HK-2 (cell line): ENCODE results near the gene FHL2.

Source experiments
- DNase-seq: peaks from one replicate; pipeline ENCODE4 v3.0.0-alpha.2; 2018; ENCODE audit not compliant: unreplicated experiment

FHL2 gene

DNA sequence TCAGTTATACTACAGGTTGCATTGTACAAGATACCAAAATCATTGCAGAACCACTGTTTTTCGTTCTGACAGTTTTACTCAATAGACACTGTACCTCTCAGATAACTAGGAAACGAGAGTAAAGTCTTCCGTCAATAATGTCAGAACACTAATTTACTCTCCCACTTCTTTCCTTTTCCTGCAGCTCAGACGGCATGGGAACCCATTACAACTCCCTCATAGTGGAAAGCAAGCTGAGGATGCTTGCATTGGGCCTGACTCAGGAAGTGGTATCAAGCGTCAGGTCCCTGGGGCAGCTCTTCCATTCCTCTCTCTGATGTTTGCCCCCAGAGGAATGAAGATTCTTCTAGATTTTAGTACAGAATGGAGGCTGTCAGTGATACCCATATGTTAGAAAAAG is 23.9 kb upstream of the FHL2 start:
- no peak for DNase-seq

DNA sequence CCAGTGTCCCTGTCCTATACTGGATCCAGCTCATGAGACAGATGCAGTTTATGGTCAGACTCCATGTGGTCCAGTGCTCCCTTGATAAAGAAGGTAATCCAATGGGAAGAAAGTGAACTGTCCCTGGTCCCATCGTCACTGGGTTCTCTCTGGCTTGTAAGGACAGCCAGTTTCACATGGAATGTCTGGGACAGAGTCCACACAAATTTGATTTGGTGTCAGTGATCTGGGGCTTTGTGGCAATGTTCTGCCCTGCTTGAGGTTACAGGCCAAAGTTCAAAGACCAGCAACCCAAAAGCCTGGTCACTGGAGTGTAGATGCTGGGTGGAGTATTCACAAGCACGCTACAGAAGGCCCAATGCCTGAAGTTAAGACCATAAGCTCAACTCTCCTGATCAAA is 22.2 kb upstream of the FHL2 start:
- DNase-seq = no peak

GRCh38 chr2:105418522-105418921 is 19.7 kb upstream of the FHL2 start:
- no peak for DNase-seq

DNA sequence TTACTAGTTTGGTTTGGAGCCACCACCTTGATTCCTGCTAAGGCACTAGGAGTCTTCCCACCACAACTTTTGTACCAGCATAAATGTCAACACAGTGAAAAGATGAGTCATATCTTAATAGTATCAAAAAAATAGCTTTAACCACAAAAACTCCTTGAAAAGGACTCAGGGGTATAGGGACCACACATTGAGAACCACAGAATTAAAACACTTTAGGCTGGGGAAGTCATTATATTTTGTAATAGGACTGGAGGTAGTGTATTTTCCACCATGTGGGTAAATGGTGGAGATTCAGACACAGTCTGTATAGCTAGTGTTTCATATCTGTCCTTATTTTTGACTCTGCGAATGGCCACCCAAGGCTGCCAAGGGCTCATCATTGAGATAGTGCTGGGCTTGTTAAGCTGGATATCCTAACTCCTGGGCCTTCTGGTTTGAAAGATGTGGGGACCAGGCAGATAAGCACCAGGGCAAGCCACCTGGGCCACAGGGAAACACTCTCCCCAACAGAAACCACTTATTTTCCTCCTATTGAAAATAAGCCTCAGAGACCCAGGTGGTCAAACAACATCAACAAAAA is 19.1 kb upstream of the FHL2 start:
- no peak for DNase-seq

DNA sequence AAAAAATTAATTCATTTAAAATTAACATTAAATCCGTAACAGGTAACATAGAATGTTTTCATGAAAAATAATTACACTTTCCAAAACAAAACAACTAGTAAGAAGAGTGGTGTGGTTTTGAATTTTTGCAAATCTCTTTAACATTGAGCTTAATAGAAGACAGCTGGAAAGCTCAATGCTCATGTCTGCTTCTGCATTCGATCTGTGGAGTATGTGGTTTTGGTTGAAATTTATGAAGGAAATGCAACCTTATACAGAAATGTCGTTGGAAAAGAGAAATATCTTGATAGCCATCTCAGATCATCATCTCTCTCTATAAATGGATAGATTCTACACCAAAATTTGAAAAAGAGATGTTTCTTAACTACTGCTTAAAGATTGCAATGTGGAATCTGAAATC is 17.3 kb upstream of the FHL2 start:
- DNase-seq = no peak

DNA sequence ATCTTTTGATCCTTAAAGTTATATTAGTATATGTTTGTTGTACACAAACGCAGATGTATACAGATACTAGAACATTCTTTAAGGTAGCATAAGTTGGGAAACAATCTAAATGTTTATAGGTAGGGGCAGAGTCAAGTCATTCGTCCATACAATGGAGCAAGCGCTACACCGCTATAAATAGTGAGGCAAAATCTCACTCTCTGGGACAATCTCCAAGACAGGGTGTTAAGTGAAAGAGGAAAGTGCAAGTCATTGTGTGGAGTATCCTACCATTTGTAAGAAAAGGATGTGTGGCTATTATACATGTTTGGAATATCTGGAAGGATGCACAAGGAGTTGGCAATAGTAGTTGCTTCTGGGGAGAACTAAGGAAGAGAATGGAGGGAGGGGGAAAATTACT is 16.2 kb upstream of the FHL2 start:
- no peak for DNase-seq

GRCh38 chr2:105413206-105413605 is 14.4 kb upstream of the FHL2 start:
- DNase-seq = no peak

- DNase-seq = no peak
Measured at GRCh38 chr2:105412584-105412983, 13.7 kb upstream of the FHL2 start.

DNA sequence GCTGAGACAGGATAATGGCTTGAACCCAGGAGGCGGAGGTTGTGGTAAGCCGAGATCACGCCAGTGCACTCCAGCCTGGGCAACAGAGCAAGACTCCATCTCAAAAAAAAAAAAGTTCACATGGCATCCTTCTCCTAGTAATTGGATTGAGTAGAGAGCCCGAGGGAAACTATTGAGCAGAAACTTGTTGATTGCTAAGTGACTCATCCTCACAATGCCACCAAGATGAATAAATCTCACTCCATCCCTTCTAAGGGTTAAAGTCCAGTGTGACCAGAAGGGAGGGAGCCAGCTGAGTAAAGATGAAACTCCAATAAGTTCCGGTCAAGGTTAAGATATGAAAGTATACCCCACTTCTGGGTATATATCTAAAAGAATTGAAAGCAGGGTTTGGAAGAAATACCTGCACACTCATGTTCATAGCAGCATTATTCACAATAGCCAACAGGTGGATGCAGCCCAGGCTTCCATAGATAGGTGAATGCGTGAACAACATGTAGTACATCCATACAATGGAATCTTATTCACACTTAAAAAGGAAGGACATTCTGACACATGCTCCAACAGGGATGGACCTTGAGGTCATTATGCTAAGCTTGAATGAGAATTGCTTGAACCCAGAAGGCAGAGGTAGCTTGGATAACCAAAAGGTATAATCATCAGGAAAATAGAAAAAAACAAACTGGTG is 13.0 kb upstream of the FHL2 start:
- DNase-seq = no peak

DNA sequence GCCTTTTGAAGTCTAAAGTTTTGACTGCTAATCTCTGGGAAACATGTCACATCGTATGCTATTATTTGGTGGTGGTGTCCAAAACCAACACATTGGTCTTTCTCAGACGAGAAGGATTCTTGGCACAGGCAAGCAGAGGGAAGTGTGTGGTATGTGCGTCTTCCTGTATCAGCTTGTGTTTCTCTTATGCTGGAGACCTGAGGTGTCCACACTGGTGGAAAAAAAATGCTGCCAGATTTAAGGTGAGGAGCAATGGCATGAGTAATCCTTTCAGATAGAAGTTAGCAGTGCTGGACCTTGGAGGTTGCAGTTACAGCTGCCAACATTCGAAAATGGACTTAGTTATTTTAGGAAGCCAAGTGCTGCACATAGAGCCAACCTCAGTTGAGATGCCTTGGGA is 11.7 kb upstream of the FHL2 start:
- DNase-seq = no peak

GRCh38 chr2:105409717-105410116 is 10.9 kb upstream of the FHL2 start:
- peak; percentile 82 for DNase-seq

- no peak for DNase-seq
Measured at GRCh38 chr2:105407946-105408743, 9.3 kb upstream of the FHL2 start.

- no peak for DNase-seq
Measured at GRCh38 chr2:105406221-105406620, 7.4 kb upstream of the FHL2 start.

- DNase-seq = peak; percentile 61
Measured at GRCh38 chr2:105405291-105405690, 6.4 kb upstream of the FHL2 start.

DNA sequence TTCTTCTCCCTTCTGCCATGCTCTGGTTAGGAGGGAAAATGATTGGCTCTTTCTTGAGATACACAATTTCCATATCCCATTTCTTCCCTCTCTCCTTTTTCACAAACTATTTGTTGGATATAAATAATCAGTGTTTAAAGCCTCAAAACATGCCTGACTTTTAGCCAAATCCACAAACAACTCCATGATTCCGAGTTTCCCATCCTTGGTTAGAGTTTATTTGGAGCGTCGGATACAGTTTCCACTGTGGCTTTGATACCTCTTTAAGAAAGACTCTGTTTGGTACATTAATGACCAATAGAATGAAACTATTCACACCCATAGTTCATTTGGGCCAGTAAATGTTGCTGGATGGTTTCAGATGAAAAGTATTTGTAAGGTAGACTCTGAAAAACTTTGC is 5.9 kb upstream of the FHL2 start:
- DNase-seq = no peak

GRCh38 chr2:105403783-105404698 is 5.2 kb upstream of the FHL2 start:
- peak; percentile 87 for DNase-seq

DNA sequence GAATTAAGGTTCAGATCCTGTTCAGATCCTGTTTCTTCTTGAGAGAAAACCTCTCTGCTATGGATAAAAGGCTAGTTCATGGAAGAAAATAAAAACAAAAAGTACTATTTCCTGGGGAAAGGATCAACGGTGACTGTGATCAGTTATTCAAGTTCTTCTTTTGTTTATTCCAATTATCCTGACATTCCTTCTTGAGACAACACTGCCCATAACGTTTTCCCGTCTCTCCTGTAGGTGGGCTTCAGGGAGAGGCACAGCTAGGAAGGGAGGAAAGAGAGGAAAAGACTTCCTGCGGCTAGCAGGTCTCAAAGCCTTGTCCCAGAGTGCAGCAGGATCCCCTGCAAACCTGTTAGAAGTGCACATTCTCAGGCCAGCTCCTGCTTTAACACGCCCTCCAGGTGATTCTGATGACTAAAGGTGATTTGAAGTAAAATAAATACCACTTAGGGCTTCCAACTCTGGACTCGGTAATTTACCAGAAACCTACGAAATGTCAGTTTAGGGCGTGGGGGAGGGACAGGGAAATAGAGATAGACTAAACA is 4.5 kb upstream of the FHL2 start:
- DNase-seq = peak; percentile 46

DNA sequence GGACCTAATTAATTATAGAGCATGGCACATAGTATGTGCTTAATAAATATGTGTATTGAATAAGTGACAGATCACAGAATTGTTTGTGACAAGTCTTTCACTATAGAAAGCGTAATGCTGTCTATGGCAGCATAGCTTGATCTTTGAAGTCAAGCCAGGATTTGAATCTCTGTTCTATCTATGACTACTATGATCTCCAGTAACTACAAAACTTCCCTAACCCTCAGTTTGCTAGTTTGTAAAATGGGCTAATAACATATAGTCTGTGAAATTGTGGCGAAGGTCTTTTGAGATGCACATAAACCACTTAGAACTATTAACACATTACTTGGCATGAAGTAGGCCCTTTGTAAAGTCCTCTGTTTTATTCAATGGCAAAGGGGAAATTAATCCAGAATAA is 4.0 kb upstream of the FHL2 start:
- no peak for DNase-seq

- no peak for DNase-seq
Measured at GRCh38 chr2:105401867-105402266, 3.0 kb upstream of the FHL2 start.

DNA sequence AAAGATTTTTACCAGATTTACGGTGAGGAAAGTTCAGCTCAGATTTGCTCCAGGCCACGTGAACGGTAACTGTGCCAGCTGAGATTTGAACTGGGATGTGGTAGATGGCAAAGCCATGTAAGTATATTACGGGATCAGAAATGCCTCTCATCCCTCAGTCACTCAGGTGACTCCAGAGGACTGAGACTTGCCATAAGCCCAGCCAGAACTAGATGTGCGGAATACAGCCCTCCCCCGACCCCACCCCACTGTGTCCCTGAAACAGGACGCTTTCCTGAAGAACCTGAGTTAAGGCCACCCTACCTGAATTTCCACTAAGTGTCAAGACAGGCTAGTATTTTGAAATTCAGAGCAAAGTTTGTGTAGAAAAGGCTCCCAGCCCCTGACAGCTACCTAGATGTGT is 1.3 kb upstream of the FHL2 start:
- peak; percentile 49 for DNase-seq

DNA sequence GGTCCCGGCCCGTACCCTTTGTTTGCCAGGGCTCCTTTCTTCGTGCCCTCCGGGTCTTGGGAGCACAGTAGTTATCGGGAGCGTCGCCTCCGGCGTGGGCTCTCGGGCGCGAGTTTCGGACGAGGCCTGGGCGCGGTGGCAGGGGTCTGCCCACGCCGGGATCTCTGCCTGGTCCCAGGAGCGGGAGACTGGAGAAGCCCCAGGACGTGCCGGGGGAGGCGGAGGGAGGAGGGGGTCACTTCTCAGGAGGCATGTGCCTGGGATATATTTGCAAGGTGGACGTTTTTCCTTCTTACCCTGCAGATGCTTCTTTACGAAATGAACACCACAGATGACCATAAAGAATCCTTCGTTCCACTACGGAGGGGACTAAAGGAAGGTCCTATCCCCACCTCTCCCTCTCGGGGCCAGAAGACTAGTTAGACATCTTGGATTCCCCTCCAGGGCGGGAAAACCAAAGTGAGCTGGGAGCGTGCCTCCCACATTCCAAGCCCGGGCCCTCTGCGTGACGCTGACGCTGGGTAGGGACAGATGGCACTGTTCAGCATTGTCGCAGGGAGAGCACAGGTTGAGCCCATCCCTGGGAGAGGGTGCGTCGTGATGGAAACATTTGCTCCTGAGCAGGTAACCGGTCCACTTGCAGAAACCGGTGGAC is 483 bp upstream of the FHL2 start:
- peak; percentile 80 for DNase-seq
